HCT116 (cell line): ENCODE data around the gene NR1I3.

Experiments used
- CBX3 ChIP-seq: IDR thresholded peaks from 2 replicates; pipeline ENCODE4 v1.6.1; 2012; ENCODE audit warnings: low read depth
- CTCF ChIP-seq, 3 experiments: fragments of 200-600 bp in 1 of 3; sonication (generic) in 1 of 3; IDR thresholded peaks in 2 of 3; conservative IDR thresholded peaks in 1 of 3; 2 replicates each; pipeline ENCODE4 v1.5.1; 2012 to 2017; ENCODE audit warnings: low read depth in 2 of 3, low read length in 2 of 3, antibody characterized with exemption in 1 of 3, borderline replicate concordance in 1 of 3, control low read depth in 1 of 3, mild to moderate bottlenecking in 1 of 3, mixed read lengths in 1 of 3, mixed run types in 1 of 3, moderate library complexity in 1 of 3; ENCODE audit not compliant: insufficient read depth in 1 of 3
- EGR1 ChIP-seq: IDR thresholded peaks from 2 replicates; pipeline ENCODE4 v1.6.1; 2012; ENCODE audit warnings: low read depth
- EZH2 ChIP-seq: fragments of 200-600 bp; sonication (generic); IDR thresholded peaks from 2 replicates; pipeline ENCODE4 v1.6.1; 2017; ENCODE audit warnings: antibody characterized with exemption, mixed run types
- FOSL1 ChIP-seq: IDR thresholded peaks from 2 replicates; pipeline ENCODE4 v1.6.1; 2012; ENCODE audit warnings: low read depth
- MAX ChIP-seq: IDR thresholded peaks from 2 replicates; pipeline ENCODE4 v1.6.1; 2012
- POLR2A ChIP-seq: IDR thresholded peaks from 2 replicates; pipeline ENCODE4 v1.7.0; 2011; ENCODE audit warnings: borderline replicate concordance; ENCODE audit not compliant: insufficient read depth, insufficient read length; ENCODE audit errors: extremely low read depth
- SIN3A ChIP-seq: IDR thresholded peaks from 2 replicates; pipeline ENCODE4 v1.6.1; 2012; ENCODE audit warnings: low read depth

- TF ChIP-seq EGR1: no peak
- TF ChIP-seq CBX3: no peak
- TF ChIP-seq EZH2: no peak
- no peak for TF ChIP-seq POLR2A
- TF ChIP-seq MAX: no peak
- TF ChIP-seq CTCF (IDR thresholded peaks at IDR 0.05 in 2 of 3, conservative IDR thresholded peaks at IDR 0.05 in 1 of 3; ENCODE audit: borderline replicate concordance in 1 of 3, insufficient read depth in 1 of 3, low read depth in 2 of 3, low read length in 2 of 3): no peak
- no peak for TF ChIP-seq SIN3A
- TF ChIP-seq FOSL1: no peak
Measured at GRCh38 chr1:161244888-161245287, 6.9 kb upstream of the NR1I3 start.
